Activated naive CD8-positive, alpha-beta T cell treated with anti-CD3 and anti-CD28 coated beads for 36 hours (primary cell): ENCODE results near the gene RSRC1. TPM values are rescaled to one million over a fixed set of nuclear protein-coding genes. Genes with fewer than 3 reads are reported as not detected.
"Not testable (repeated sequence)": the region's sequence is repeated elsewhere in the genome, so short reads cannot be mapped to it uniquely, and the experiment has no call there.

Experiments used
- DNase-seq: peaks from one replicate; pipeline ENCODE4 v3.0.0; 2021
- H3K27ac Mint-ChIP-seq: one replicate; pipeline ENCODE4 v1.8.0; 2022; ENCODE audit warnings: mild to moderate bottlenecking, moderate library complexity, mixed read lengths
- H3K27me3 Mint-ChIP-seq: one replicate; pipeline ENCODE4 v1.8.0; 2022; ENCODE audit warnings: mild to moderate bottlenecking, mixed read lengths
- H3K36me3 Mint-ChIP-seq: one replicate; pipeline ENCODE4 v1.8.0; 2021; ENCODE audit warnings: mild to moderate bottlenecking, mixed read lengths
- H3K4me1 Mint-ChIP-seq: one replicate; pipeline ENCODE4 v1.8.0; 2021; ENCODE audit warnings: mixed read lengths
- H3K4me3 Mint-ChIP-seq: one replicate; pipeline ENCODE4 v1.8.0; 2022; ENCODE audit warnings: mild to moderate bottlenecking, moderate library complexity, mixed read lengths
- H3K9me3 Mint-ChIP-seq: one replicate; pipeline ENCODE4 v1.8.0; 2022; ENCODE audit warnings: mixed read lengths
- total RNA-seq, 2 experiments: library from RNA; stranded (reverse); gene quantifications; one replicate each; pipeline ENCODE4 v1.2.3, GENCODE V29; 2021

The RSRC1 gene
- total RNA-seq, 2 experiments from 2014 or later = 33.2 to 37.1 TPM

DNA sequence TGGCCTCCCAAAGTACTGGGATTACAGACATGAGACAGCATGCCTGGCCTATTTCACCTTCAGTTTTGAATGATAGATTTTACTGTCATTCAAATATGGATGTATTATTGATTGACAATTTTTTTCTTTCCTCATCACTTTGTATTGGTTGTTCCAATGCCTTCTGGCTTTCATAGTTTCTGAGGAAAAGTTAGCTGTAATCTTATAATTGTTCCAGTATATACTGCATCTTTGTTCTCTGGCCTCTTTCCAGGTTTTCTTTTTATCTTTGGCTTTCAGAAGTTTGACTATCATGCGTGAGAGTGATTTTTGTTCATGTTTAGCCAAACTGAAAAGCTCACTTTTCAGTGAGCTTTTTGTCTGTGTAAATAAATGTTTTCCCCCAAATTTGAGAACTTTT, 157.1 kb downstream of the RSRC1 start:
- H3K36me3 Mint-ChIP-seq = peaks cover 47% of the 10 kb centered on the region
- no peak for DNase-seq
- H3K4me1 Mint-ChIP-seq = no peaks in the 10 kb centered on the region
- H3K9me3 Mint-ChIP-seq = peaks cover 30% of the 10 kb centered on the region
- no peak overlapping the region for H3K27ac Mint-ChIP-seq
- no peak overlapping the region for H3K4me3 Mint-ChIP-seq
- no peaks in the 10 kb centered on the region for H3K27me3 Mint-ChIP-seq

DNA sequence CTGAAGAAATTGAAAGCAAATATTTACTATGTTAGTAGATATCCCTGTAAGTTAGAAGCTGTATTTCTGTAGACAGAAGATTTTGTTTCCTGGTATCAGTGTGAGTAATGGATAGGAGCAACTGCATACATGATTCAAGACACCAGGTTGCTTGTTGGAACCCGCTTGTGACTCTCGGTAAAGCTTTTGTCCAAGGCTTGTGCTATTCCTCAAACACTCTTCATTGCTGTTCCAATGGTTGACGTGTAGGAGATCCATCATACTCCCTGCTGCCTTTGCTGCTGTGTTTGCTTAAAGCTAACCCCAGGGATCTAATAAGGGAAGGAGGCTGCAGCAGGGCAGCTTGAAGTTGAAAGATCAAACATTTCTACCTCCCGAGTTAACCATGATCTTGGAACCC, 160.1 kb downstream of the RSRC1 start:
- Mint-ChIP-seq H3K4me1 (no peaks in the 10 kb centered on the region), H3K9me3 (peaks cover 20% of the 10 kb centered on the region), H3K27me3 (no peaks in the 10 kb centered on the region), H3K4me3 (no peak overlapping the region), H3K36me3 (peaks cover 43% of the 10 kb centered on the region), H3K27ac (no peak overlapping the region)
- no peak for DNase-seq

DNA sequence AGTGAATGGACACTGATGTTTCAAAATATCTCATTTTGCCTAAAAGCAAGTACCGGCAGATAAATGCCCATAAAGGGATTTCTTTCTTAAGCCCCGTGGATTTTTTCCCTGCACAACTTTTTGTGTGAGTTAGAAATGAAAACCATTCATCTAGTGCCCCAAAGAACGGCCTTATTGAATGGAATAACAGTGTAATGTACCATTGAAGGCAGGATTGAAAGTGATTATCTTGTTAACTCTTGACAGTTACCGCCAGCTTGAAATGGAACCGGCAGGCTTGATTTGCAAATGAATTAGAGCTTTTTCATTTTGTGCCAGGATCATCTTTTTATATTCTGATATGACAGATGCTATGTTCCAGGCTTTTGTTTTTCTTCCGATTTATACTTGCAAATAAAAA, 162.2 kb downstream of the RSRC1 start:
- Mint-ChIP-seq H3K9me3 (peaks cover 12% of the 10 kb centered on the region), H3K27ac (no peak overlapping the region), H3K27me3 (no peaks in the 10 kb centered on the region), H3K36me3 (peaks cover 41% of the 10 kb centered on the region), H3K4me1 (no peaks in the 10 kb centered on the region), H3K4me3 (no peak overlapping the region)
- no peak for DNase-seq

DNA sequence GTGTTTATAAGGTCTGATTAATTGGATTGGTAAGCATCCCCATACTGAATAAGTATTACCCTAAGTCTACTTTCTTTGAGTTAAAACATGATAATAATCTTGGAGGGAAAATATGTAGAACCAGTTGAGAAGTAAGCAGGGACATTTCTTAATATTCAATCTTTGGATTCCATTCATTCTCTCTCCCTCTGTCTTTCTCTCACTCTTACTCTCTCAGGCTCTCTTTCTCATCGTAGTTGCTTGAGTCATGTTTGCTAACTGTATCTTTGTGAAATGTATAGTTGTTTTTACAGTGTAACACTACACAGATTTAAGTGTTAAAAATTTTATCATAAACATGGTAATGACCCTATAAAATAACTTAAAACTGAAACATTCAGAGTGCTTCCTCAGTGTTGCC, 163.8 kb downstream of the RSRC1 start:
- no peak overlapping the region for H3K4me3 Mint-ChIP-seq
- H3K9me3 Mint-ChIP-seq = peaks cover 2% of the 10 kb centered on the region
- H3K27ac Mint-ChIP-seq = no peak overlapping the region
- no peak for DNase-seq
- peaks cover 40% of the 10 kb centered on the region for H3K36me3 Mint-ChIP-seq
- H3K4me1 Mint-ChIP-seq = no peaks in the 10 kb centered on the region
- no peaks in the 10 kb centered on the region for H3K27me3 Mint-ChIP-seq

DNA sequence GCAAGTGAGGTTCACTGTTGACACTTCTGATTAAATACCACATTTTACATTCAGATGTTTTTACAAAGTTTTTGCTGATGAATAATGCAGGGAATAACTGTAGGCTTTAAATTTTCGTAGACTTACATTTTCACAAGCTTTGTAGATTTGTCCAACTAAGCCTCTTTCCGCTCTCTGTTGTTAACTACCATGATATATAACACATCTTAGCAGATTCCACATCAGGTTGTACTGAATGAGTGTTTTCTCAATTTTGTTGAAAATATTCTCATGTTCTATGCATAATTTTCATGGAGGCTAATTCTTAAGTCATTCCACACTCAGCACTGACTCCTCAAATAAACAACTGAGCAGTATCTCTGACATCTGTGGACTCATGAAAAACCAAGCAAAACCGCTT, 168.3 kb downstream of the RSRC1 start:
- peaks cover 4% of the 10 kb centered on the region for H3K9me3 Mint-ChIP-seq
- no peaks in the 10 kb centered on the region for H3K4me1 Mint-ChIP-seq
- H3K4me3 Mint-ChIP-seq = no peak overlapping the region
- DNase-seq = no peak
- H3K36me3 Mint-ChIP-seq = peaks cover 53% of the 10 kb centered on the region
- no peak overlapping the region for H3K27ac Mint-ChIP-seq
- H3K27me3 Mint-ChIP-seq = no peaks in the 10 kb centered on the region

DNA sequence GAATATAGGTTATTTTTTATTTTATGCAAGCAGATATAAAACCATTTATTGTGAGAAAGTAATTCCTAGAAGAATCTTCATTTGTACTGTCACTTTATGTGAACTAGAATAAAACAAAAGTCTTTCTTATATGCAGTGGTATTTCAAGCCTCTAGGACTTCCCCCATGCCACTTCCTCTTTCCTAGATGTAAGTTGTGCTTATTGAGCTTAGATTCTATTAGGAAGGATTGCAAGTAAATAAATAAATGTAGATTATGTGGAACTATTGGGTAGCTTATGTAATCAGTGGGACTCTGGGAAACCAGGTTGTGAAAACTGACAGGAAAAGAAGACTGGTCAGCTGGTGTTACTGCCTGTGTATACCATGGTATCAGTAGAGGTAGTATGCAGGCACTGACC, 169.7 kb downstream of the RSRC1 start:
- Mint-ChIP-seq H3K27ac (no peak overlapping the region), H3K36me3 (peaks cover 44% of the 10 kb centered on the region), H3K4me3 (no peak overlapping the region), H3K9me3 (peaks cover 3% of the 10 kb centered on the region), H3K27me3 (no peaks in the 10 kb centered on the region), H3K4me1 (no peaks in the 10 kb centered on the region)
- no peak for DNase-seq

DNA sequence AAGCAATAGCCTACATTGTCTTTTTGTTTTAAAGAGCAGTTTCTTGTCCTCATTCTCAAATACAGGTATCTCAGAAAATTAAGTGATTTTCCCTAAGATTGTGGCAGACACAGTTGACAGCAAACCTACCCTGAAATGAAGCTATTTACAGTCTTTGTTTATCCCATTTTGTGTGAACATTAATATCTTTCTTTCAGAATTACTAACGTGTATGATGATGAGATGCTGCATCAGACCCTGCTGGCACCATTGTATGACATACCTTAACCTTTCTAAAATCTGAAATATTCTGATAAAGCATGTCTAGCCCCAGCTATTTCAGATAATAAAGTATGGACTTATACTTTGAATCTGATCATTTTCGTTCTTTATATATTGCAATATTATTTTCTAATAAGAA, 185.9 kb downstream of the RSRC1 start:
- DNase-seq = no peak
- Mint-ChIP-seq H3K4me1 (peaks cover 2% of the 10 kb centered on the region), H3K4me3 (no peak overlapping the region), H3K36me3 (peaks cover 3% of the 10 kb centered on the region), H3K9me3 (no peaks in the 10 kb centered on the region), H3K27me3 (no peaks in the 10 kb centered on the region), H3K27ac (no peak overlapping the region)

DNA sequence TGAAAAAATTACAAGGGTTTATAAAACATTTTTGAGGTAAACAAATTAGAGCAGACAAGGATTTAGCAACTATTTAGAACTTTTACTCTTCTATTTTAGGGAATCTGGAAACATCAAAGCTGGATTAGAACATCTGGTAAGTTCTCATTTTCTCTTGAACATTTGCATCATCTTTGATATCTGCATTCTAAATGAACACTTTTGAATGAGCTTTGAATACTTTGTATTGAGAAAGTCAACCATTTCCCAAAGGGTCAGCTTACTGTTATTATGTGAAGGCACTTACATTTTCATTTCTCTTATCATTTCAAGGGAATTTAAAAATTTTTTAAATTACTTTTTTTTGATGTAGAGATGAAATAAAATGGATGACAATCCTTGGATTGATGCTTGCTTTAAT, 188.1 kb downstream of the RSRC1 start:
- H3K27me3 Mint-ChIP-seq = no peaks in the 10 kb centered on the region
- H3K4me1 Mint-ChIP-seq = peaks cover 2% of the 10 kb centered on the region
- no peak overlapping the region for H3K27ac Mint-ChIP-seq
- no peaks in the 10 kb centered on the region for H3K9me3 Mint-ChIP-seq
- no peak overlapping the region for H3K4me3 Mint-ChIP-seq
- DNase-seq = no peak
- H3K36me3 Mint-ChIP-seq = peaks cover 8% of the 10 kb centered on the region

DNA sequence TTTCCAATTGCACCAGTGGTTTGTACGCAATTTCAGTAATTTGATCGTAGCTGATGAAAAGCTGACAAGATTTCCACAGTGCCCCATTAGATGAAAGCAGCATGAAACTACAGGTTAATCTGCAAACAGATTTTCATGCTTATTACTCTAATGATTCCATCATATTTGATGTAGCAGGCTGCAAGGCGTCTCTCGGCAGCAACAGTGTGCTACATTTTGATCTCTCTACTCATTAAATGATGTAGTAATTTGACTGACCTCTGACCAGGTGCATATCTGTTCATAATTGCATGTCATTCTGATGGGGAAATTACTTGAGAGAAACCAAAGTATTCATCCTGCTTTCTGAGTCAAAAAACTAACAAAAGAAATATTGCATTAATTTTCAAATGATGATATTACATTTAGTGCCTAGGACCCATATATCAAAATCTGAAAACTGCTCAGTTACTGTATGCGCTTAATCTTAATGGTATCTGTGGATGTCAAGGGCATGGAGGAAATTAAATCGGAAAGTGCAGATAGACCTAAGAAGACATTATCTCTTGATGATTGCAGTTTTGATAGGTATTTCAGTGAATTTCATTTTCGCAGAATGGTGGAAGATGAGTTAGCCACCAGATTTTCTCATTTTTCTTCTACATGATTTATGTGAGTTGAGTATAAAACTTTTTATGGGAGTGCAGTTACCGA, 198.5 kb downstream of the RSRC1 start:
- no peaks in the 10 kb centered on the region for H3K4me1 Mint-ChIP-seq
- no peaks in the 10 kb centered on the region for H3K27me3 Mint-ChIP-seq
- DNase-seq = no peak
- no peaks in the 10 kb centered on the region for H3K36me3 Mint-ChIP-seq
- no peak overlapping the region for H3K27ac Mint-ChIP-seq
- H3K9me3 Mint-ChIP-seq = no peaks in the 10 kb centered on the region
- no peak overlapping the region for H3K4me3 Mint-ChIP-seq

DNA sequence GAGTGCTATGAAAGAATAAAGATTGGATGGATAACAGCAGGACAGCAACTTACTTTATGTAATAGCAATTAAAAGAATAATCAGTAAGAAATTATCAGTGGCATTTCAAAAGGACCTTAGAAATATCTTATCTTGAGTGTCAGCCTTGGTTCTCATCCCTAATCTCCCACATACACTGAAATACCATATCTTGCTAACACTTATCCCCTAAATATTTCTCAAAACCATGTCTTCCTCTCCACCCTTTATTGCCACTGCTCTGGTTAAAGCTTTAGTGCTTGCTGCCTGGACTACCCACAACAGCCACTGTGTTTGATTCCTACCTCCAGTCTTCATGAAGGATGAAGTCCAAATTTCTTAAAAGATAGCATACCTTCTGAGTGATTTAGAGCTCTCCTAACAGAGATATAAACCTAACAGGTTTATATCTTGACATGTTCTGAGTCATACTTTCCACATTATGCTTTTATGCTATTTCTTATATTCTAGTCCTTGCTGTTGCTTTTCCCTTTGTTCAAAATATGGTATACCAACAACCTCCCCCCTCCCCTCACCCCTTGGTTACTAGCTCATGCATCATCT, 202.8 kb downstream of the RSRC1 start:
- Mint-ChIP-seq H3K9me3 (peaks cover 2% of the 10 kb centered on the region), H3K4me3 (no peak overlapping the region), H3K27ac (no peak overlapping the region), H3K4me1 (no peaks in the 10 kb centered on the region), H3K36me3 (peaks cover 7% of the 10 kb centered on the region), H3K27me3 (no peaks in the 10 kb centered on the region)
- no peak for DNase-seq

DNA sequence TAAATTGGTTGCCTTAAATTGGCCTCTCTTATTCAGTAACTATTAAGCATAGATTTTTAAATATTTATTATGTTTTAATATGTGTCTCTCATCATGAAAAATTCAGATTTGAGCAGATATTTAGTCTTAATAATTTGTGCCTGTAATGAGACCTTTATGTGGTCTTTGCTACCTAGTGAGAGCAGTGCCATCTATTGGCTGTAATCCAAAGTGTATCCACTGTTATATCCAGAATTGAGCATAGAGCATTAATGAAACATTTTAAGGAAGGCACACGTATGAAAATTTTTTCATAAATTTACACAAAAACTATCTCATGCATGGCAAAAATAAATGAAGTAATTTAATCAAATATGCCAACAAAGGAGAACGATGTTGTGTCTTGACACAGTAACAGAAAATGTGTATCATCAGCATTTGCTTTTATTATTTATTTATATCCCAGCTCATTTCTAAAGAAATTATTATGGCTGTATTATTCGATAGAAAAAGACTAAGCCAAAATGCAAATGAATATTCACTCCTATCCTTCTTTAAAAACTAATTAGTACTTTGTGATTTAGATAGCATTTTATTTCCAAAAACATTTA, 203.5 kb downstream of the RSRC1 start:
- Mint-ChIP-seq H3K27me3 (no peaks in the 10 kb centered on the region), H3K4me1 (no peaks in the 10 kb centered on the region), H3K27ac (no peak overlapping the region), H3K9me3 (peaks cover 2% of the 10 kb centered on the region), H3K36me3 (peaks cover 10% of the 10 kb centered on the region), H3K4me3 (no peak overlapping the region)
- DNase-seq = no peak

DNA sequence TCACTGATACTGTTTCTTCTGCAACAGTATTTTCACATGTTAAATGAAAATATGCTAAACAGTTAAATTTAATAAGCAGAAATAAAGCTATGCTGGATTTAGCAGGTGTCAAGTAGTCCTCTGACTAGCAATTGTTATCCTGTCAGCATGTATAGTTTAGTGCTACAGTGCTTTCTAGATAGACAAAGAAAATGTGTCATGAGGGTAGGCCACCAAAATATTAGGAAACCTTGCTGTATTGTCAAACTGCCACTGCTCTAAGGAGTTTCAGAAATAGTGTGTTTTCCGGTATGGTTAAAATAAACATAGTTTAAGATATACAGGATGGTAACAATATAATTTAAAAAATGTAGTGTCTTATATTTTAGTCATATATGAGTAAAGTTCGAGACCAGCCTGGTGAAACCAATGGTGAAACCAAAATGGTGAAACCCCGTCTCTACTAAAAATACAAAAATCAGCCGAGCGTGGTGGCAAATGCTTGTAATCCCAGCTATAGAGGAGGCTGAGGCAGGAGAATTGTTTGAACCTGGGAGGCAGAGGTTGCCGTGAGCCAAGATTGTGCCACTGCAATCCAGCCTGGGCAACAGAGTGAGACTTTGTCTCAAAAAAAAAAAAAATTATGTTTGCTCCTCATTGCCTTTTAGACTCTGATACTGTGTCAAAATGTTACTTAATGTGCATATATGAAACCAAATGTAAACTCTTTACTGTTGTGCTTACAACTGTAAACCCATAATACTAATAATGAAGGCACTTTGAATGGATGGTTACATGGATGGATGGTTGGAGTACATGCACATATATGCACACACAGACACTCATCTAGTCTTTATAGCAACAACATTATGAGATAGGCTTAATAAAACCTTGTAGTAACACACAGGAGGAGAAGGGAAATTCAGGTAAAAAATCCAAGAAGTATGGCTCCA, 204.8 kb downstream of the RSRC1 start:
- peaks cover 2% of the 10 kb centered on the region for H3K9me3 Mint-ChIP-seq
- H3K27me3 Mint-ChIP-seq = no peaks in the 10 kb centered on the region
- no peaks in the 10 kb centered on the region for H3K4me1 Mint-ChIP-seq
- no peak overlapping the region for H3K4me3 Mint-ChIP-seq
- H3K36me3 Mint-ChIP-seq = peaks cover 15% of the 10 kb centered on the region
- no peak for DNase-seq
- no peak overlapping the region for H3K27ac Mint-ChIP-seq

DNA sequence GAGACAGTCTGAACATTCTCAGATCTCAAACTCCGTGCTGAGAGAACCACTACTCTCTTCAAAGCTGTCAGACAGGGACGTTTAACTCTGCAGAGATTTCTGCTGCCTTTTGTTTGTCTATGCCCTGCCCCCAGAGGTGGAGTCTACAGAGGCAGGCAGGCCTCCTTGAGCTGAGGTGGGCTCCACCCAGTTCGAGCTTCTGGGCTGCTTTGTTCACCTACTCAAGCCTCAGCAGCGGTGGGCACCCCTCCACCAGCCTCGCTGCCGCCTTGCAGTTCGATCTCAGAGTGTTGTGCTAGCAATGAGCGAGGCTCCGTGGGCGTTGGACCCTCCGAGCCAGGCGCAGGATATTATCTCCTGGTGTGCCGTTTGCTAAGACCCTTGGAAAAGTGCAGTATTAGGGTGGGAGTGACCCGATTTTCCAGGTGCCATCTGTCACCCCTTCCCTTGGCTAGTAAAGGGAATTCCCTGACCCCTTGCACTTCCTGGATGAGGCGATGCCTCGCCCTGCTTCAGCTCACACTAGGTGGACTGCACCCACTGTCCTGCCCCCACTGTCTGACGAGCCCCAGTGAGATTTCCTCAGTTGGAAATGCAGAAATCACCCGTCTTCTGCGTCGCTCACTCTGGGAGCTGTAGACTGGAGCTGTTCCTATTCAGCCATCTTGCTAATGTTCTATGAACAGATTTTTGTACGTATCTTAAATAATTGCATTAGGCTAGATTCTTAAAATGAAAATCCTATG, 220.0 kb downstream of the RSRC1 start:
- not testable (repeated sequence) for H3K27ac Mint-ChIP-seq, H3K4me3 Mint-ChIP-seq, DNase-seq, H3K4me1 Mint-ChIP-seq, H3K27me3 Mint-ChIP-seq
- H3K9me3 Mint-ChIP-seq = peaks cover 11% of the 10 kb centered on the region
- peaks cover 32% of the 10 kb centered on the region for H3K36me3 Mint-ChIP-seq

DNA sequence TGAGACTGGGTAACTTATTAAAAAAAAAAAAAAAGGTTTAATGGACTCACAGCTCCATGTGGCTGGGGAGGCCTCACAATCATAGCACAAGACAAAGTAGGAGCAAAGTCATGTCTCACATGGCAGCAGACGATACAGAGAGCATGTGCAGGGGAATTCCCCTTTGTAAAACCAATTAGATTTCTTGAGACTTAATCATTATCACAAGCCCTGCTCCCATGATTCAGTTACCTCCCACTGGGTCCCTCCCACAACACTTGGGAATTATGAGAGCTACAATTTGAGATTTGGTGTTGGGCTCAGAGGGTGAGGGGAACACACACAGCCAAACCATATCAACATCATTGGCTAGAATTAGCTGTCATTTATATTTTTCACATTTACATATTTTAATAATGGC, 221.0 kb downstream of the RSRC1 start:
- H3K4me1 Mint-ChIP-seq = peaks cover 2% of the 10 kb centered on the region
- H3K27ac Mint-ChIP-seq = no peak overlapping the region
- H3K27me3 Mint-ChIP-seq = no peaks in the 10 kb centered on the region
- H3K36me3 Mint-ChIP-seq = peaks cover 35% of the 10 kb centered on the region
- no peak overlapping the region for H3K4me3 Mint-ChIP-seq
- H3K9me3 Mint-ChIP-seq = peaks cover 9% of the 10 kb centered on the region
- DNase-seq = no peak

DNA sequence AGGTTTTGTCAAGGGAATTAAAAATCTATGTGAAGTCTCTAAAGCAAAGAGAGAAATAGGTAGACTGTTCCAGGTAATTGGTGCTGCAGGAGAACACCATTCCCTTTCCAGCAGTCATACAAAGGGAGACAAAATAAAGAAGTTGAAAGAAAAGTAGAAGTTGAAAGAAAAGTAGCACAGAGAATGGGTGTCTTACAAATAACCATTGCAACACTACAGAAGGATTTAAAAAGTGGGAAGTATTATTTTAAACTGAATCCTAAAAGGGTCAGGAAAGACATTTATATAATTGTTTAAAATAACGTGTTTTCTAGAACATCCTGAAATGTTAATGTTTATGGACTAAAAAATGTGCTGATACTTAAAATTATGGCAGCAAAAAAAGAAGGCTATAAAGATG, 223.8 kb downstream of the RSRC1 start:
- peaks cover 3% of the 10 kb centered on the region for H3K9me3 Mint-ChIP-seq
- peaks cover 2% of the 10 kb centered on the region for H3K4me1 Mint-ChIP-seq
- H3K36me3 Mint-ChIP-seq = peaks cover 25% of the 10 kb centered on the region
- no peak overlapping the region for H3K4me3 Mint-ChIP-seq
- no peak for DNase-seq
- no peaks in the 10 kb centered on the region for H3K27me3 Mint-ChIP-seq
- no peak overlapping the region for H3K27ac Mint-ChIP-seq
